ENCODE results near the gene KCNJ18. TPM values are rescaled to one million over a fixed set of nuclear protein-coding genes. Genes with fewer than 3 reads are reported as not detected.

KCNJ18 gene
- total RNA-seq, 1 experiment from 2014 or later: not detected

DNA sequence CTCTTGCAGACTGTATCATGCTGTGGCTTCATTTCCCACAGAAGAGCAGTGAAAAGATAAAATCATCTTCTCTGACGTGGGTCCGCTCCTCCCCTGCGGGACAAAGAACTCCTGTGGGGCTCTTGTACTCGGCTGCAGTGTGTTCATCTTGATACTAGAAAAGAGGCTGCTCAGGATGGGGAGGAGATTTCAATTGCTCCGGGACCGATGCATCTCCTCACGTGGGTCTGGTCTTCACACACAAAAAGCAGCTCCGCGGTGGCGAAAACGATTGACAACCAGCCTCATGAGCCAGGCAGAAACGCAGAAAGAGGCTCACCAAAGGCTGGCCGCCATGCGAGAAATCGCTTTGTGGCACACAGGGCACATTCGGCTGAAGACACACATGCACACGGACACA lies 14.4 kb upstream of the KCNJ18 start:
- H3K36me3 Mint-ChIP-seq (ENCODE audit: insufficient read depth in 1 of 3, low read depth in 3 of 3): peaks cover 42 to 60% (median 49%) of the 10 kb centered on the region in 3 experiments
- Histone ChIP-seq H3K4ac (ENCODE audit: low read depth, low read length) (no peak overlapping the region), H3K18ac (ENCODE audit: insufficient read length, low read depth, low read length) (no peak overlapping the region), H2BK12ac (ENCODE audit: insufficient read length, low read depth, low read length) (no peak overlapping the region), H3K23me2 (ENCODE audit: insufficient read length, low read depth, low read length, poor library complexity, severe bottlenecking) (no peaks in the 10 kb centered on the region), H3K9me3 (ENCODE audit: control insufficient read depth, low read depth, low read length) (peaks cover 71% of the 10 kb centered on the region), H3K79me1 (ENCODE audit: insufficient read depth, low read depth, low read length, poor library complexity, severe bottlenecking) (no peaks in the 10 kb centered on the region), H2BK120ac (ENCODE audit: low read depth, low read length, poor library complexity, severe bottlenecking) (no peak overlapping the region), H3K27ac (ENCODE audit: insufficient read length, low read depth, low read length) (no peak overlapping the region), H4K8ac (replicated peaks; ENCODE audit: insufficient read length, low read depth, low read length) (no peak overlapping the region), H3K56ac (ENCODE audit: insufficient read length, low read depth, low read length) (no peak overlapping the region), H3K79me2 (ENCODE audit: insufficient read depth, low read length) (no peaks in the 10 kb centered on the region), H3K14ac (ENCODE audit: insufficient read depth, low read length) (no peak overlapping the region), H2BK5ac (ENCODE audit: insufficient read length, low read length) (no peak overlapping the region), H4K5ac (ENCODE audit: insufficient read length, low read depth, low read length) (no peak overlapping the region), H3K23ac (ENCODE audit: insufficient read length, low read depth, low read length) (no peak overlapping the region), H2BK15ac (ENCODE audit: low read depth, low read length) (no peak overlapping the region), H2BK20ac (ENCODE audit: low read depth, low read length, poor library complexity, severe bottlenecking) (no peak overlapping the region), H3K9ac (ENCODE audit: extremely low read depth, insufficient read length, low read length) (no peak overlapping the region), H3K27me3 (ENCODE audit: insufficient read depth, low read length) (no peaks in the 10 kb centered on the region), H3T11ph (ENCODE audit: low read length) (no peak overlapping the region), H4K20me1 (ENCODE audit: control insufficient read depth, insufficient read depth, insufficient read length) (no peaks in the 10 kb centered on the region), H4K91ac (ENCODE audit: insufficient read length, low read depth, low read length) (no peak overlapping the region), H3K4me1 (ENCODE audit: insufficient read depth, low read length) (no peaks in the 10 kb centered on the region), H2AFZ (ENCODE audit: low read length) (no peak overlapping the region), H2AK5ac (ENCODE audit: insufficient read length, low read length) (no peak overlapping the region), H3K4me2 (ENCODE audit: insufficient read depth, insufficient read length, low read length) (no peak overlapping the region)
- peaks cover 89 to 95% of the 10 kb centered on the region in 2 experiments for H3K9me3 Mint-ChIP-seq
- H3K4me3 Mint-ChIP-seq: no peak overlapping the region
- TF ChIP-seq, protein P1, sequence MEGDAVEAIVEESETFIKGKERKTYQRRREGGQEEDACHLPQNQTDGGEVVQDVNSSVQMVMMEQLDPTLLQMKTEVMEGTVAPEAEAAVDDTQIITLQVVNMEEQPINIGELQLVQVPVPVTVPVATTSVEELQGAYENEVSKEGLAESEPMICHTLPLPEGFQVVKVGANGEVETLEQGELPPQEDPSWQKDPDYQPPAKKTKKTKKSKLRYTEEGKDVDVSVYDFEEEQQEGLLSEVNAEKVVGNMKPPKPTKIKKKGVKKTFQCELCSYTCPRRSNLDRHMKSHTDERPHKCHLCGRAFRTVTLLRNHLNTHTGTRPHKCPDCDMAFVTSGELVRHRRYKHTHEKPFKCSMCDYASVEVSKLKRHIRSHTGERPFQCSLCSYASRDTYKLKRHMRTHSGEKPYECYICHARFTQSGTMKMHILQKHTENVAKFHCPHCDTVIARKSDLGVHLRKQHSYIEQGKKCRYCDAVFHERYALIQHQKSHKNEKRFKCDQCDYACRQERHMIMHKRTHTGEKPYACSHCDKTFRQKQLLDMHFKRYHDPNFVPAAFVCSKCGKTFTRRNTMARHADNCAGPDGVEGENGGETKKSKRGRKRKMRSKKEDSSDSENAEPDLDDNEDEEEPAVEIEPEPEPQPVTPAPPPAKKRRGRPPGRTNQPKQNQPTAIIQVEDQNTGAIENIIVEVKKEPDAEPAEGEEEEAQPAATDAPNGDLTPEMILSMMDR (conservative IDR thresholded peaks at IDR 0.05): no peak
- H3K27me3 Mint-ChIP-seq (ENCODE audit: low read depth): peaks cover 13% of the 10 kb centered on the region
- H3K4me1 Mint-ChIP-seq: no peaks in the 10 kb centered on the region
- no peak overlapping the region; a peak in 1 of 7 replicates for H3K27ac Mint-ChIP-seq
- no CpG with 5 or more reads among the region's 17 CpGs for WGBS (ENCODE audit: extremely low coverage, insufficient read length, low lambda C conversion rate)
- no peak for DNase-seq
